Stimulated activated CD4-positive, alpha-beta T cell treated with anti-CD3 and anti-CD28 coated beads, Interleukin-2, amount 100 ng/mL, for 4 hours (primary cell): ENCODE data around the gene ERVFRD-1.
"Not testable (repeated sequence)": the region's sequence is repeated elsewhere in the genome, so short reads cannot be mapped to it uniquely, and the experiment has no call there.

Source experiments
- DNase-seq: peaks from one replicate; pipeline ENCODE4 v3.0.0-alpha.2; 2020; ENCODE audit warnings: low read depth

ERVFRD-1 gene

GRCh38 chr6:11129908-11130565, 18.5 kb upstream of the ERVFRD-1 start:
- no peak for DNase-seq

- no peak for DNase-seq
Measured at GRCh38 chr6:11128608-11129007, 17.1 kb upstream of the ERVFRD-1 start.

GRCh38 chr6:11126876-11127275, 15.4 kb upstream of the ERVFRD-1 start:
- DNase-seq = no peak

- no peak for DNase-seq
Measured at GRCh38 chr6:11123978-11124377, 12.5 kb upstream of the ERVFRD-1 start.

GRCh38 chr6:11122380-11122779, 10.9 kb upstream of the ERVFRD-1 start:
- DNase-seq = no peak

GRCh38 chr6:11121851-11122250, 10.3 kb upstream of the ERVFRD-1 start:
- DNase-seq = no peak

- DNase-seq = no peak
Measured at GRCh38 chr6:11120271-11121005, 8.9 kb upstream of the ERVFRD-1 start.

GRCh38 chr6:11115808-11116536, 4.4 kb upstream of the ERVFRD-1 start:
- not testable (repeated sequence) for DNase-seq

GRCh38 chr6:11113038-11113437, 1.5 kb upstream of the ERVFRD-1 start:
- no peak for DNase-seq

- DNase-seq = no peak
Measured at GRCh38 chr6:11111769-11112437, 378 bp upstream of the ERVFRD-1 start.

- no peak for DNase-seq
Measured at GRCh38 chr6:11108726-11109125, 2.8 kb downstream of the ERVFRD-1 start.

- DNase-seq = no peak
Measured at GRCh38 chr6:11103065-11103464, 8.5 kb downstream of the ERVFRD-1 start.

- no peak for DNase-seq
Measured at GRCh38 chr6:11101417-11101816, 10.1 kb downstream of the ERVFRD-1 start.

GRCh38 chr6:11098004-11098403, 13.5 kb downstream of the ERVFRD-1 start:
- no peak for DNase-seq

GRCh38 chr6:11097476-11097875, 14.0 kb downstream of the ERVFRD-1 start:
- DNase-seq = no peak

- no peak for DNase-seq
Measured at GRCh38 chr6:11096109-11096508, 15.4 kb downstream of the ERVFRD-1 start.

GRCh38 chr6:11094941-11095340, 16.6 kb downstream of the ERVFRD-1 start:
- DNase-seq = no peak

GRCh38 chr6:11094411-11094851, 17.1 kb downstream of the ERVFRD-1 start:
- peak; percentile 18 for DNase-seq

GRCh38 chr6:11093626-11094410, 17.7 kb downstream of the ERVFRD-1 start, which contains the start of gene SMIM13:
Gene SMIM13, plus strand, starts transcription at chr6:11093834. Its CDS starts 480 bp downstream, at chr6:11094314.
- peak; percentile 93 for DNase-seq

- no peak for DNase-seq
Measured at GRCh38 chr6:11093376-11093625, 18.2 kb downstream of the ERVFRD-1 start.

GRCh38 chr6:11092668-11093375, 18.7 kb downstream of the ERVFRD-1 start:
- peak; percentile 6 for DNase-seq
